ENCODE data around the gene PSMD6.

- TF ChIP-seq CTCF (IDR thresholded peaks at IDR 0.05) (no peak), POLR2A (IDR thresholded peaks at IDR 0.05) (no peak)
These were observed 33.9 kb upstream of the PSMD6 start for GRCh38 chr3:64057231-64057630.
